HL-60 (cell line): Measurements from ENCODE around the gene TBC1D22A.

Experiments used
- DNase-seq, 2 experiments: peaks; one replicate each; pipeline ENCODE4 v3.0.0-alpha.2; 2010 to 2020; ENCODE audit warnings: low read depth in 1 of 2, low spot score in 1 of 2
- H3K27ac ChIP-seq: fragments of 250-450 bp; sonication (Bioruptor Pico); replicated peaks from 2 replicates; pipeline ENCODE4 v1.5.1; 2020; ENCODE audit warnings: mild to moderate bottlenecking, moderate library complexity
- H3K27me3 ChIP-seq: fragments of 250-450 bp; sonication (Bioruptor Pico); 2 replicates; pipeline ENCODE4 v1.5.1; 2021; ENCODE audit warnings: mild to moderate bottlenecking, moderate library complexity; ENCODE audit not compliant: insufficient read depth, poor library complexity, severe bottlenecking
- H3K4me3 ChIP-seq: replicated peaks from 2 replicates; pipeline ENCODE4 v1.5.1; 2011; ENCODE audit warnings: mild to moderate bottlenecking, control low read depth, low read length; ENCODE audit not compliant: insufficient read depth
- GABPA ChIP-seq: IDR thresholded peaks from 2 replicates; pipeline ENCODE4 v1.6.1; 2012; ENCODE audit warnings: low read depth
- POLR2AphosphoS5 ChIP-seq: IDR thresholded peaks from 2 replicates; pipeline ENCODE4 v1.6.1; 2012; ENCODE audit warnings: low read depth
- SPI1 ChIP-seq: IDR thresholded peaks from 2 replicates; pipeline ENCODE4 v1.6.1; 2012; ENCODE audit warnings: low read depth, mild to moderate bottlenecking, borderline replicate concordance
- TF ChIP-seq, protein P1 (sequence below): IDR thresholded peaks from 2 replicates; pipeline ENCODE4 v1.6.1; 2012; ENCODE audit warnings: low read depth; ENCODE audit not compliant: insufficient replicate concordance
- TF ChIP-seq, protein P2 (sequence below): IDR thresholded peaks from one replicate; pipeline ENCODE4 v1.5.1; 2011; ENCODE audit warnings: low read length, control low read depth, inconsistent platforms; ENCODE audit not compliant: insufficient read depth

Gene TBC1D22A

DNA sequence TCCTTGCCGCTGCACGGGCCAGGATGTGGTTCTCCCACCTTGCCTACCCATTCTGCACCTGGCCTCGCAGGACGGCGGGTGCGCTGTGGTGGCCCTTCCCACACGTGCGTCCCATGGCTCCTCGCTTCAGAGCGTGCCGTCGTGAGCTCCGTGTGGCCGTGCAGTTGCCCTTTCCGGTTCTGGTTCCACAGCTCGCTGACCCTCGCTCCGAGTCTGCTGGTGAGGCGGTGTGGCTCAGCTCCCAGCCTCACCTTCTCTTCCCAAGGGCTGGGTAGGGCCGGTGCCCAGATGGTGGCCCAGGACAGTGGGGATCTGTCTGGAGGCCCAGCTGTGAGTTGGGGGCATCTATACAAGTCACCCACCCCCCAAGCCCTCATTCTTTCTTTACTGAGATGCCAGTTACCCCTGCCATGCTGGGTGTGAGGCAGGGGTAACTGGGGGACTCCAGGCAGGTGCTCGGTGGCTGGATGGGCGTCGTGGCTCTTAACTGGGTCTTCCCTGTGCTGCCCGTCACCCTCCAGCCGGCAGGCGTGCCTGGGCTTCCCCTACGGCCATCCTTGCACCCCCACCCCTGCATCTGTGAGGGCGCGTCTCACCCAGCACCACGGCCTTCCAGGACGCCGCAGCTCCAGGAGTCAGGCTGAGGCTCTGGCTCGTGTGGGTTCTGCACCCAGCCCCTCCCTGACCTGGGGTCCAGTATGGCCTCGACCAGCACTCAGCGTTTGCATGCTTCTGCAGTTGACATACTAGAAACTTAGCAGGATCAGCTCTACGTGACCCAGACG, 395.2 kb downstream of the TBC1D22A start:
- no peak overlapping the region for H3K27ac ChIP-seq
- TF ChIP-seq, protein P1, sequence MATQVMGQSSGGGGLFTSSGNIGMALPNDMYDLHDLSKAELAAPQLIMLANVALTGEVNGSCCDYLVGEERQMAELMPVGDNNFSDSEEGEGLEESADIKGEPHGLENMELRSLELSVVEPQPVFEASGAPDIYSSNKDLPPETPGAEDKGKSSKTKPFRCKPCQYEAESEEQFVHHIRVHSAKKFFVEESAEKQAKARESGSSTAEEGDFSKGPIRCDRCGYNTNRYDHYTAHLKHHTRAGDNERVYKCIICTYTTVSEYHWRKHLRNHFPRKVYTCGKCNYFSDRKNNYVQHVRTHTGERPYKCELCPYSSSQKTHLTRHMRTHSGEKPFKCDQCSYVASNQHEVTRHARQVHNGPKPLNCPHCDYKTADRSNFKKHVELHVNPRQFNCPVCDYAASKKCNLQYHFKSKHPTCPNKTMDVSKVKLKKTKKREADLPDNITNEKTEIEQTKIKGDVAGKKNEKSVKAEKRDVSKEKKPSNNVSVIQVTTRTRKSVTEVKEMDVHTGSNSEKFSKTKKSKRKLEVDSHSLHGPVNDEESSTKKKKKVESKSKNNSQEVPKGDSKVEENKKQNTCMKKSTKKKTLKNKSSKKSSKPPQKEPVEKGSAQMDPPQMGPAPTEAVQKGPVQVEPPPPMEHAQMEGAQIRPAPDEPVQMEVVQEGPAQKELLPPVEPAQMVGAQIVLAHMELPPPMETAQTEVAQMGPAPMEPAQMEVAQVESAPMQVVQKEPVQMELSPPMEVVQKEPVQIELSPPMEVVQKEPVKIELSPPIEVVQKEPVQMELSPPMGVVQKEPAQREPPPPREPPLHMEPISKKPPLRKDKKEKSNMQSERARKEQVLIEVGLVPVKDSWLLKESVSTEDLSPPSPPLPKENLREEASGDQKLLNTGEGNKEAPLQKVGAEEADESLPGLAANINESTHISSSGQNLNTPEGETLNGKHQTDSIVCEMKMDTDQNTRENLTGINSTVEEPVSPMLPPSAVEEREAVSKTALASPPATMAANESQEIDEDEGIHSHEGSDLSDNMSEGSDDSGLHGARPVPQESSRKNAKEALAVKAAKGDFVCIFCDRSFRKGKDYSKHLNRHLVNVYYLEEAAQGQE, result no peak
- TF ChIP-seq POLR2AphosphoS5, result no peak
- TF ChIP-seq GABPA, result no peak
- TF ChIP-seq, protein P2, sequence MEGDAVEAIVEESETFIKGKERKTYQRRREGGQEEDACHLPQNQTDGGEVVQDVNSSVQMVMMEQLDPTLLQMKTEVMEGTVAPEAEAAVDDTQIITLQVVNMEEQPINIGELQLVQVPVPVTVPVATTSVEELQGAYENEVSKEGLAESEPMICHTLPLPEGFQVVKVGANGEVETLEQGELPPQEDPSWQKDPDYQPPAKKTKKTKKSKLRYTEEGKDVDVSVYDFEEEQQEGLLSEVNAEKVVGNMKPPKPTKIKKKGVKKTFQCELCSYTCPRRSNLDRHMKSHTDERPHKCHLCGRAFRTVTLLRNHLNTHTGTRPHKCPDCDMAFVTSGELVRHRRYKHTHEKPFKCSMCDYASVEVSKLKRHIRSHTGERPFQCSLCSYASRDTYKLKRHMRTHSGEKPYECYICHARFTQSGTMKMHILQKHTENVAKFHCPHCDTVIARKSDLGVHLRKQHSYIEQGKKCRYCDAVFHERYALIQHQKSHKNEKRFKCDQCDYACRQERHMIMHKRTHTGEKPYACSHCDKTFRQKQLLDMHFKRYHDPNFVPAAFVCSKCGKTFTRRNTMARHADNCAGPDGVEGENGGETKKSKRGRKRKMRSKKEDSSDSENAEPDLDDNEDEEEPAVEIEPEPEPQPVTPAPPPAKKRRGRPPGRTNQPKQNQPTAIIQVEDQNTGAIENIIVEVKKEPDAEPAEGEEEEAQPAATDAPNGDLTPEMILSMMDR, result no peak
- no peak for TF ChIP-seq SPI1
- no peak overlapping the region for H3K4me3 ChIP-seq
- no peaks in the 10 kb centered on the region for H3K27me3 ChIP-seq
- DNase-seq, result no peak

DNA sequence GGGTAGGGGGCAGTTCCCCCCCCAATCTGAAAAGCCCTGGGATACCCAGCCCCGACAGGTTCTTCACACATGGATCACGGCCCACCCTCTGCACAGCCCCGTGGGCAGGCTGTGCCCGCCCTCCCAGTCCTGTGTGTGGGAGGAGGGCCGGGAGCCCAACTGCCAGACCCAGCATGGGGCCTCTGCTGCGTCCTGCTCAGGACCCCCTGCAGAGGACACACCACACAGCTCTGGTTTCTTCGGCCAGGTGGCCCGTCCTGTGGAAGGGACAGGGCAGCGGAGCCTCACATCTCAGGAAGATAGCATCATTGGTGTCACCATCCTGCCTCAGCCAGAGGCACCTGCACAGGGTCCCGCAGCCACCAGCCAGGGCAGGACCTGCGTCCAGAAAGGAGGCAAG, 396.0 kb downstream of the TBC1D22A start:
- no peak for DNase-seq
- Histone ChIP-seq H3K4me3 (no peak overlapping the region), H3K27ac (no peak overlapping the region)

DNA sequence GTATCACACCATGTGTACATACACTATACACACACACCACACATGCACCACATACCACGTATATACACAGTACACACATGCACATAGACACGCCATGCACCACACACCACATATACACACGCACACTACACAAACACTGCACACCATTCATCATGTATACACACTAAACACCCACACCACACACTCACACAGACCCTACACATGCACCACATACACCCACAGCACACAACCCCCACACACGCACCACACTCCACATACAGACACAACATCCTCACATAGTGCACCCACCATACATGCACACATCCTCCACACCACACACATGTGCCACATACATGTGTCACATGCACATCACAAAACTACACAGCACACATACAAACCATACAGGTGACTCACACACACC, 397.1 kb downstream of the TBC1D22A start:
- no peak for DNase-seq

More for the DNA sequence above, 396.0 kb downstream of the TBC1D22A start:
- H3K27me3 ChIP-seq, result no peaks in the 10 kb centered on the region
- TF ChIP-seq GABPA (no peak), POLR2AphosphoS5 (no peak), SPI1 (no peak)
- TF ChIP-seq, protein P2, result no peak
- TF ChIP-seq, protein P1, result no peak

More for the DNA sequence above, 397.1 kb downstream of the TBC1D22A start:
- Histone ChIP-seq H3K27ac (no peak overlapping the region), H3K4me3 (no peak overlapping the region), H3K27me3 (no peaks in the 10 kb centered on the region)
- TF ChIP-seq, protein P2, result no peak
- TF ChIP-seq SPI1 (no peak), POLR2AphosphoS5 (no peak)
- TF ChIP-seq, protein P1, result no peak
